SU-DHL-6 (cell line): ENCODE results near the gene NXPH1.

ENCODE experiments used
- EZH2phosphoT487 ChIP-seq: fragments of 200-600 bp; sonication (generic), shearing (Covaris generic); conservative IDR thresholded peaks from 2 replicates; pipeline ENCODE4 v1.6.1; 2018; ENCODE audit warnings: mild to moderate bottlenecking, antibody characterized with exemption, low read length, moderate library complexity, mixed read lengths
- TF ChIP-seq, protein P1 (sequence below): fragments of 200-600 bp; sonication (generic); IDR thresholded peaks from one replicate; pipeline ENCODE4 v1.5.1; 2017; ENCODE audit warnings: antibody characterized with exemption, mild to moderate bottlenecking, low read length, moderate library complexity; ENCODE audit not compliant: insufficient read depth, poor library complexity, severe bottlenecking

DNA sequence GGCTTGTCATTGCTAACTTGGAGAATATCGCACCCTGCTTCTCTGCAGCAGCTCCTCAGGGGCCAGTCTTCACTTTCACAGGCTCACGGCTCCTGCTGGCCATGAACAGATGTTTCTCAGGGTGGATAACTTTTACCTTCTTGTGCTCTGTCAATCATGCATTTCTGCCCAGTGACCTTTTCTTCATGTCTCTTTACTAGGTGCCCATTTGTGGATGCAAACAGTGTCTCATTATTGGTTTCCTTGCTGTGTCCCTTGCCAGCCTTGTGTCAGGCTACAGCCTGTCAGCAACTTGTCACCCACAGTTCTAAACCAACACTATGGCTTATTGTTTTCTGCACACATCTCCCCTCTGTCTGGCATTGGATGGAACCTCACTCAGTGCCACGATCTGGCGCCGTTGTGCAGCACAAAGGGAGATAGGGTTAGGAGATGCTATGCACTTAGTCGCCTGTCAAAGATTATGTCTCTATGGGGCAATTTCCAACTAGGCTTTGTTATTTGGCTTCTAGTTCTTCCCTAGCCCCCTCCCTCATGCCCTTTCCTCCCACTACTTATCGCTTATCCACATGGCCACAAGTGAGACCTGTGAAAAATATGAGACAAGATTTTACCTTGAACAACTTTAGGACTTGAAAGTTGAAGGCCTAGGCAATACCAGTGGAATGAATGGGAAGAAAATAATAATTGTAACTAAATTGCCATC is 45.7 kb upstream of the NXPH1 start:
- TF ChIP-seq, protein P1, sequence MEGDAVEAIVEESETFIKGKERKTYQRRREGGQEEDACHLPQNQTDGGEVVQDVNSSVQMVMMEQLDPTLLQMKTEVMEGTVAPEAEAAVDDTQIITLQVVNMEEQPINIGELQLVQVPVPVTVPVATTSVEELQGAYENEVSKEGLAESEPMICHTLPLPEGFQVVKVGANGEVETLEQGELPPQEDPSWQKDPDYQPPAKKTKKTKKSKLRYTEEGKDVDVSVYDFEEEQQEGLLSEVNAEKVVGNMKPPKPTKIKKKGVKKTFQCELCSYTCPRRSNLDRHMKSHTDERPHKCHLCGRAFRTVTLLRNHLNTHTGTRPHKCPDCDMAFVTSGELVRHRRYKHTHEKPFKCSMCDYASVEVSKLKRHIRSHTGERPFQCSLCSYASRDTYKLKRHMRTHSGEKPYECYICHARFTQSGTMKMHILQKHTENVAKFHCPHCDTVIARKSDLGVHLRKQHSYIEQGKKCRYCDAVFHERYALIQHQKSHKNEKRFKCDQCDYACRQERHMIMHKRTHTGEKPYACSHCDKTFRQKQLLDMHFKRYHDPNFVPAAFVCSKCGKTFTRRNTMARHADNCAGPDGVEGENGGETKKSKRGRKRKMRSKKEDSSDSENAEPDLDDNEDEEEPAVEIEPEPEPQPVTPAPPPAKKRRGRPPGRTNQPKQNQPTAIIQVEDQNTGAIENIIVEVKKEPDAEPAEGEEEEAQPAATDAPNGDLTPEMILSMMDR, result no peak
- TF ChIP-seq EZH2phosphoT487, result no peak
